Measurements from ENCODE around the gene LPP. TPM values are rescaled to one million over a fixed set of nuclear protein-coding genes. Genes with fewer than 3 reads are reported as not detected.

The LPP gene
- total RNA-seq, 4 donors from 2014 or later, result 1,872 to 3,079 (median 2,300) TPM

DNA sequence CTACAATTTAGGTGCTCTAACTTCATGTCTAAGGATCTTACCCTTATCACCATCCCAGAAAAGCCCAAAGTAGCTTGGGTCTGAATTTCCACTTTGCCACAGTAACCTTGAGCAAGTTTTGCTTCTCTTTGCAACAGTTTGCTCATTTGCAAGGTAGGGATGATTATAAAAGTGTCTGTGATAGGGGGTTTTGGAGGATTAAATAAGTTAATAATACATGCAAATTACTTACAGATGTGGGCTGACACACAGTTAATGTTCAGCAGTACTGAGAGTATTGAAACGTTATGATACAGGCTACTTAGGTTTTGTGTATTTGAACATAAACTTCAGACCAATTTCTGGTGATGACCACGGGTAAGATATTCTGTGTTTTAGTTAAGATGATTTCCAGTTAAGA is 573.1 kb downstream of the LPP start:
- Histone ChIP-seq H3K9me3 (no peaks in the 10 kb centered on the region), H3K36me3 (peaks cover 0 to 13% (median 0%) of the 10 kb centered on the region in 4 donors), H3K27me3 (no peaks in the 10 kb centered on the region), H3K27ac (replicated peaks in 1 of 4) (no peak overlapping the region), H3K4me3 (no peak overlapping the region), H3K4me1 (peaks cover 0 to 23% (median 20%) of the 10 kb centered on the region in 4 donors)
- intact Hi-C loops (cut with DNase I), result no loop called here
- TF ChIP-seq, protein P1, sequence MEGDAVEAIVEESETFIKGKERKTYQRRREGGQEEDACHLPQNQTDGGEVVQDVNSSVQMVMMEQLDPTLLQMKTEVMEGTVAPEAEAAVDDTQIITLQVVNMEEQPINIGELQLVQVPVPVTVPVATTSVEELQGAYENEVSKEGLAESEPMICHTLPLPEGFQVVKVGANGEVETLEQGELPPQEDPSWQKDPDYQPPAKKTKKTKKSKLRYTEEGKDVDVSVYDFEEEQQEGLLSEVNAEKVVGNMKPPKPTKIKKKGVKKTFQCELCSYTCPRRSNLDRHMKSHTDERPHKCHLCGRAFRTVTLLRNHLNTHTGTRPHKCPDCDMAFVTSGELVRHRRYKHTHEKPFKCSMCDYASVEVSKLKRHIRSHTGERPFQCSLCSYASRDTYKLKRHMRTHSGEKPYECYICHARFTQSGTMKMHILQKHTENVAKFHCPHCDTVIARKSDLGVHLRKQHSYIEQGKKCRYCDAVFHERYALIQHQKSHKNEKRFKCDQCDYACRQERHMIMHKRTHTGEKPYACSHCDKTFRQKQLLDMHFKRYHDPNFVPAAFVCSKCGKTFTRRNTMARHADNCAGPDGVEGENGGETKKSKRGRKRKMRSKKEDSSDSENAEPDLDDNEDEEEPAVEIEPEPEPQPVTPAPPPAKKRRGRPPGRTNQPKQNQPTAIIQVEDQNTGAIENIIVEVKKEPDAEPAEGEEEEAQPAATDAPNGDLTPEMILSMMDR (IDR thresholded peaks at IDR 0.05), result no peak
- TF ChIP-seq POLR2AphosphoS5 (IDR thresholded peaks at IDR 0.05) (peak in 1 of 2 donors; percentile 10), EP300 (IDR thresholded peaks at IDR 0.05) (no peak)
- WGBS, result 58% methylated on average over 2 of the region's 2 CpGs
- DNase-seq (ENCODE audit: extremely low spot score), result no peak

DNA sequence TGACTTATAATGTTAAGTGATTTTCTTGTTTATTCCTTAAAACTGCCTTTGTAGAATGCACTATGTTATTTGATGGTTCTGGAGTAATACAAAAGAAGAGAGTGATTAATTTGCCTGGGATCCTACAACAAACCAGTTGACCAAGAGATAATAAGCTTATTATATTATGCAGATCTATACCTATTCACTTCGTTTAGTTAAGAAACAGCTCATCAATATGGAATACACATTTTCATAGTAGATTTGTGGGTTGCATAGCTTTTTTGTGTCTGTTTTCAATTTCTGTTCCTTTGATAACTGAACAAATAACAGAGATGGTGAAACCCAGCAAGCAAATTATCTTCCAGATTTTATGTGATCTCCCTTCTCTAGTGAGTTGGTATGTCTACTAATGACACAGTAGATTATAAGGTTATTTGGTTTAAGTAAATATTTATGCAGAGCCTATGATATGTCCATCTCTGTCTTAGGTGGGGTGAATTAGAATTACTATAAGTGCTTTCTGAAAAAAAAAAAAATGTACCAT is 574.5 kb downstream of the LPP start:
- TF ChIP-seq POLR2AphosphoS5 (IDR thresholded peaks at IDR 0.05) (no peak), EP300 (IDR thresholded peaks at IDR 0.05) (no peak), POLR2A (IDR thresholded peaks at IDR 0.05; ENCODE audit: low read depth) (no peak)
- TF ChIP-seq, protein P1 (IDR thresholded peaks at IDR 0.05), result no peak
- DNase-seq (ENCODE audit: extremely low spot score), result no peak
- Histone ChIP-seq H3K9me3 (no peaks in the 10 kb centered on the region), H3K4me3 (no peak overlapping the region), H3K36me3 (peaks cover 0 to 15% (median 0%) of the 10 kb centered on the region in 4 donors), H3K27ac (replicated peaks in 1 of 4) (no peak overlapping the region), H3K4me1 (peaks cover 0 to 30% (median 18%) of the 10 kb centered on the region in 4 donors), H3K27me3 (no peaks in the 10 kb centered on the region)
- intact Hi-C loops (cut with DNase I), result no loop called here
- WGBS, result 6% methylated on average over 1 of the region's 1 CpG

DNA sequence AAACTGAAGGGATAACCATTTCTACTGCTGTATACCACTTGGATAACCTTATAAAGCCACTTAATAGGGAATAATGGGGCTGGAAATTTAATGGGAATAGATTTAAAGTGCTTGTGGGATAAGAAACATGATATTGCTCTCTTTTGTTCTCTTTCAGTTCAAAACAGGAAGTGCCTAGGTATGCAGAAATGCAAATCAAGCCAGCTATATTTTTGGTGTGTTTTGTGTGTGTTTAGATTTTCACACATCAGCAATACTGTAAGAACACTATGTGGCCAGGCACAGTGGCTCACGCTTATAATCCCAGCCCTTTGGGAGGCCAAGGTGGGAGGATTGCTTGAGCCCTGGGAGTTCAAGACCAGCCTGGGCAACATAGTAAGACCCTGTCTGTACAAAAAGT is 575.5 kb downstream of the LPP start:
- Histone ChIP-seq H3K9me3 (no peaks in the 10 kb centered on the region), H3K36me3 (peaks cover 0 to 15% (median 0%) of the 10 kb centered on the region in 4 donors), H3K27ac (replicated peaks in 1 of 4) (no peak overlapping the region), H3K27me3 (no peaks in the 10 kb centered on the region), H3K4me1 (peaks cover 4 to 40% (median 27%) of the 10 kb centered on the region in 4 donors), H3K4me3 (no peak overlapping the region)
- no peak for DNase-seq (ENCODE audit: extremely low spot score)
- intact Hi-C loops (cut with DNase I), result no loop called here
- WGBS, result 89% methylated on average over 1 of the region's 1 CpG
- TF ChIP-seq, protein P1 (IDR thresholded peaks at IDR 0.05), result no peak
- no peak for TF ChIP-seq POLR2AphosphoS5 (IDR thresholded peaks at IDR 0.05)
- TF ChIP-seq EP300 (IDR thresholded peaks at IDR 0.05), result no peak
- no peak for TF ChIP-seq POLR2A (IDR thresholded peaks at IDR 0.05; ENCODE audit: low read depth)

DNA sequence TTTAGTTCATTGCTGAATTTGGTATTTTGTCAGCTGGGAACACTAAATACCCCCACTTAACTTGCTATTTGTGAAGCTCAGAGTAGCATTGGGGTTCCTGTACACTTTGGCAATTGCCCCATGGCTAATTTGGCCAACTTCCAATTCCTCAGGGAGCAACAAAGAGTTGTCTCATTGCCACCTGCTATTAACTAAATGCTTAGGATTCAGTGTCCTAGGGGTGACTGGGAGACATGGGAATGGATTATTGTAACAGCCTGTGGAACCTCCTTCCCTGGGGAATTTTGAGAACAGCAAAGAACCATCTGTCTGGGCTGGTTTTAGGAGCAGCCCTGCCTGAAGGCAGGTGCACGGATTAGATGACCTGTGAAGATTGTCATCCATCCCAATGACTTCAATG is 580.4 kb downstream of the LPP start:
- Histone ChIP-seq H3K4me1 (peaks cover 7 to 35% (median 31%) of the 10 kb centered on the region in 4 donors), H3K9me3 (no peaks in the 10 kb centered on the region), H3K4me3 (no peak overlapping the region), H3K27ac (replicated peaks in 1 of 4) (peak overlapping the region in 1 of 4 donors; percentile 24), H3K27me3 (no peaks in the 10 kb centered on the region), H3K36me3 (peaks cover 0 to 7% (median 0%) of the 10 kb centered on the region in 4 donors)
- TF ChIP-seq POLR2A (IDR thresholded peaks at IDR 0.05; ENCODE audit: low read depth) (no peak), POLR2AphosphoS5 (IDR thresholded peaks at IDR 0.05) (peak in 1 of 2 donors; percentile 26)
- no peak for DNase-seq (ENCODE audit: extremely low spot score)
- WGBS, result 88% methylated on average over 1 of the region's 1 CpG
- intact Hi-C loops (cut with DNase I), result no loop called here

DNA sequence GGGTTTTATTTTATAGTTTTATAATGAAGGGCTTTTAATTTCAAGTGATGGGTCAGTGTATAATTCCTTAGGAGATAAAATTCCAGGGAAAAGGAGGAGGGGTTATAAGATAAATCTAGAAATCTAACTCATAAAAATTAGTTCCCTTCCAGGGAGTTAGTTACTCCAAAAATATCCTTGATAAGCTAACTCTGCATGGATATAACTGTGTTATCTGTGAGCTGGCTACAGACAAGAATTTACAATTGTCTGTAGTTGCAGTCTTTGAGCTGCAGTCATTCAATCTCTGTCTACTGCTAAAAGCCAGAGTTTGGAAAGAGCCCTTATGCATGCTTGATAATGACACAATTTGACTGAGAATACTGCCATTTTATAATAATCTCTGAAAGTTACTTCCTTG is 585.6 kb downstream of the LPP start:
- no peaks in the 10 kb centered on the region for H3K27me3 ChIP-seq
- H3K27ac ChIP-seq (replicated peaks in 1 of 4), result no peak overlapping the region
- H3K4me3 ChIP-seq, result no peak overlapping the region
- intact Hi-C loops (cut with DNase I), result no loop called here
- H3K9me3 ChIP-seq, result no peaks in the 10 kb centered on the region
- H3K4me1 ChIP-seq, result peaks cover 3 to 23% (median 14%) of the 10 kb centered on the region in 4 donors
- no peak for TF ChIP-seq EP300 (IDR thresholded peaks at IDR 0.05)
- TF ChIP-seq POLR2A (IDR thresholded peaks at IDR 0.05; ENCODE audit: low read depth), result no peak
- no peak for TF ChIP-seq POLR2AphosphoS5 (IDR thresholded peaks at IDR 0.05)
- TF ChIP-seq, protein P1 (IDR thresholded peaks at IDR 0.05), result no peak
- H3K36me3 ChIP-seq, result no peaks in the 10 kb centered on the region
- DNase-seq (ENCODE audit: extremely low spot score), result no peak
